HEK293 (cell line): ENCODE data around the gene FAM234B.

ENCODE experiments used
- GLIS2 ChIP-seq: fragments of 450-650 bp; formaldehyde crosslinking; IDR thresholded peaks from 2 replicates; pipeline ENCODE4 v1.5.1; 2016; ENCODE audit warnings: missing biosample characterization, missing genetic modification characterization
- TF ChIP-seq, protein P1 (sequence below): fragments of 450-650 bp; formaldehyde crosslinking; IDR thresholded peaks from 2 replicates; pipeline ENCODE4 v1.5.1; 2016; ENCODE audit warnings: missing biosample characterization, missing genetic modification characterization

DNA sequence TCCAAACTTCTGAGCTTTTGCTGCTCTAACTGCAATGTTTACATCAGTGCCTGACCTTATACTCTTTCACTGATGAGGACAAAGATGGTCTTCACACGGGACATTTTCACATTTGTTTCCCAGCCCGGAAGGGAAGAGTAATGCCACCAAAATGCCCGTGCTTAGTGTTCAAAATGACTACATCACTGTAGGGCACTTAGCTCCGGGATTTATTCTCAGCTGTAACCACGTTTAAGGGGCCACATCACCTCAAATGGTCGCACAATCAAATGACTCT lies 56.4 kb downstream of the FAM234B start:
- TF ChIP-seq GLIS2 (tag by site-specific recombination), result no peak
- TF ChIP-seq, protein P1, sequence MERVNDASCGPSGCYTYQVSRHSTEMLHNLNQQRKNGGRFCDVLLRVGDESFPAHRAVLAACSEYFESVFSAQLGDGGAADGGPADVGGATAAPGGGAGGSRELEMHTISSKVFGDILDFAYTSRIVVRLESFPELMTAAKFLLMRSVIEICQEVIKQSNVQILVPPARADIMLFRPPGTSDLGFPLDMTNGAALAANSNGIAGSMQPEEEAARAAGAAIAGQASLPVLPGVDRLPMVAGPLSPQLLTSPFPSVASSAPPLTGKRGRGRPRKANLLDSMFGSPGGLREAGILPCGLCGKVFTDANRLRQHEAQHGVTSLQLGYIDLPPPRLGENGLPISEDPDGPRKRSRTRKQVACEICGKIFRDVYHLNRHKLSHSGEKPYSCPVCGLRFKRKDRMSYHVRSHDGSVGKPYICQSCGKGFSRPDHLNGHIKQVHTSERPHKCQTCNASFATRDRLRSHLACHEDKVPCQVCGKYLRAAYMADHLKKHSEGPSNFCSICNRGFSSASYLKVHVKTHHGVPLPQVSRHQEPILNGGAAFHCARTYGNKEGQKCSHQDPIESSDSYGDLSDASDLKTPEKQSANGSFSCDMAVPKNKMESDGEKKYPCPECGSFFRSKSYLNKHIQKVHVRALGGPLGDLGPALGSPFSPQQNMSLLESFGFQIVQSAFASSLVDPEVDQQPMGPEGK (tag by site-specific recombination), result no peak
